Thoracic aorta (tissue), 2 donors: ENCODE measurements around the gene FOXB2. TPM values are rescaled to one million over a fixed set of nuclear protein-coding genes. Genes with fewer than 3 reads are reported as not detected.
A peak's percentile ranks its signal among the peaks of the same experiment; 100 is the strongest.

ENCODE experiments used
- ATAC-seq: fragments of 150-250 bp; one replicate; pipeline ENCODE4 v1.8.0; 2017; ENCODE audit warnings: low read depth; ENCODE audit not compliant: insufficient number of reproducible peaks, low FRiP score
- DNase-seq: peaks from one replicate; pipeline ENCODE4 v3.0.0-alpha.2; 2020; ENCODE audit warnings: low spot score
- H3K27ac ChIP-seq, 2 donors: fragments of 200-600 bp; sonication (generic); 1 replicate in 1 of 2; 2 replicates in 1 of 2; pipeline ENCODE4 v1.5.1; 2016; ENCODE audit warnings: mild to moderate bottlenecking in 2 of 2, moderate library complexity in 2 of 2
- H3K27me3 ChIP-seq: fragments of 200-600 bp; sonication (generic); replicated peaks from 2 replicates; pipeline ENCODE4 v1.6.0; 2016; ENCODE audit warnings: mild to moderate bottlenecking; ENCODE audit not compliant: insufficient read depth
- H3K36me3 ChIP-seq: fragments of 200-600 bp; sonication (generic); one replicate; pipeline ENCODE4 v1.5.1; 2016
- H3K4me1 ChIP-seq, 2 donors: fragments of 200-600 bp; sonication (generic); 1 replicate in 1 of 2; 2 replicates in 1 of 2; pipeline versions ENCODE4 v1.5.1 to v1.6.0; 2016; ENCODE audit warnings: low read depth in 2 of 2, mild to moderate bottlenecking in 1 of 2; ENCODE audit not compliant: control insufficient read depth in 1 of 2
- H3K4me3 ChIP-seq: fragments of 200-600 bp; sonication (generic); 2 replicates; pipeline ENCODE4 v1.5.1; 2016; ENCODE audit warnings: mild to moderate bottlenecking
- H3K9me3 ChIP-seq: fragments of 200-600 bp; sonication (generic); 2 replicates; pipeline ENCODE4 v1.5.1; 2016
- total RNA-seq, 2 donors: library from RNA; depleted of rRNA; stranded (reverse); fragments of >200 nt; gene quantifications; one replicate each; pipeline versions ENCODE4 v1.1.0 to v1.2.3, GENCODE V29; 2016
- TF ChIP-seq, protein P1 (sequence below): fragments of 200-600 bp; sonication (generic); IDR thresholded peaks from one replicate; pipeline ENCODE4 v1.5.1; 2019; ENCODE audit warnings: antibody characterized with exemption

Gene FOXB2
- total RNA-seq, 2 donors from 2014 or later, result not detected

DNA sequence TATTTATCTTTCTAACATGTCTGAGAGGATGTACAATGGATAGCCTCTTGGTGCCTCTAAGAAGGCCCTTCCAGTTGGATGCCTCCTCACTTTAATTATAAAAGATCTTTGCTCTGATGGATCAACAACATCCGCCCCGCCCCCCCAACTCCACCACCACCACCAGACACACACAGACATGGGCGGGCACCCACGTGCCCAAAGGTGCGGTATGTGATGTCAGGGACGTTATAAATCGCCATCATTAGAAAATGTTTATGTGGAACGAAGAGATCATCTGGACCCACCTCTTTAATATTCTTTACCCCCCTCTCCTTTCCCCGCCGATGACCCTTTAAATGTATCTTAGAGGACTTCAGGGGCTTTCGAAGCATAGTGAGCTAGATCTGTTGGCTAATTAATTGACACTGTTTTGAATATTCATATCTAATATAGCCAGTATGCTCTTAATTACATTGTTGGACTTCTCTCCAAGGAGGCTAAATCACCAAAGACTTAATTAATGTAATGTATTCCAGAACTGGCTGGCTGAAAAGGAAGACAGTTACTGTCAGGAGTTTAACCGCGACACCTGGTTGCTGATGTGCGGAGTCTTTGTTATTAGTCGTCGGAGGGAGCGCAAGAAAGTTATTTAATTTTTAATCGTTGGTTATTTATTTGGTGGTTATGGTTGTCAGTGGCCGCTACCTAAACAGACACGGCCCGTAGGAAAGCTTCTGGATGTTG is 6.1 kb upstream of the FOXB2 start:
- H3K4me1 ChIP-seq, result peaks cover 18 to 40% of the 10 kb centered on the region in 2 donors
- TF ChIP-seq, protein P1, sequence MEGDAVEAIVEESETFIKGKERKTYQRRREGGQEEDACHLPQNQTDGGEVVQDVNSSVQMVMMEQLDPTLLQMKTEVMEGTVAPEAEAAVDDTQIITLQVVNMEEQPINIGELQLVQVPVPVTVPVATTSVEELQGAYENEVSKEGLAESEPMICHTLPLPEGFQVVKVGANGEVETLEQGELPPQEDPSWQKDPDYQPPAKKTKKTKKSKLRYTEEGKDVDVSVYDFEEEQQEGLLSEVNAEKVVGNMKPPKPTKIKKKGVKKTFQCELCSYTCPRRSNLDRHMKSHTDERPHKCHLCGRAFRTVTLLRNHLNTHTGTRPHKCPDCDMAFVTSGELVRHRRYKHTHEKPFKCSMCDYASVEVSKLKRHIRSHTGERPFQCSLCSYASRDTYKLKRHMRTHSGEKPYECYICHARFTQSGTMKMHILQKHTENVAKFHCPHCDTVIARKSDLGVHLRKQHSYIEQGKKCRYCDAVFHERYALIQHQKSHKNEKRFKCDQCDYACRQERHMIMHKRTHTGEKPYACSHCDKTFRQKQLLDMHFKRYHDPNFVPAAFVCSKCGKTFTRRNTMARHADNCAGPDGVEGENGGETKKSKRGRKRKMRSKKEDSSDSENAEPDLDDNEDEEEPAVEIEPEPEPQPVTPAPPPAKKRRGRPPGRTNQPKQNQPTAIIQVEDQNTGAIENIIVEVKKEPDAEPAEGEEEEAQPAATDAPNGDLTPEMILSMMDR, result no peak

DNA sequence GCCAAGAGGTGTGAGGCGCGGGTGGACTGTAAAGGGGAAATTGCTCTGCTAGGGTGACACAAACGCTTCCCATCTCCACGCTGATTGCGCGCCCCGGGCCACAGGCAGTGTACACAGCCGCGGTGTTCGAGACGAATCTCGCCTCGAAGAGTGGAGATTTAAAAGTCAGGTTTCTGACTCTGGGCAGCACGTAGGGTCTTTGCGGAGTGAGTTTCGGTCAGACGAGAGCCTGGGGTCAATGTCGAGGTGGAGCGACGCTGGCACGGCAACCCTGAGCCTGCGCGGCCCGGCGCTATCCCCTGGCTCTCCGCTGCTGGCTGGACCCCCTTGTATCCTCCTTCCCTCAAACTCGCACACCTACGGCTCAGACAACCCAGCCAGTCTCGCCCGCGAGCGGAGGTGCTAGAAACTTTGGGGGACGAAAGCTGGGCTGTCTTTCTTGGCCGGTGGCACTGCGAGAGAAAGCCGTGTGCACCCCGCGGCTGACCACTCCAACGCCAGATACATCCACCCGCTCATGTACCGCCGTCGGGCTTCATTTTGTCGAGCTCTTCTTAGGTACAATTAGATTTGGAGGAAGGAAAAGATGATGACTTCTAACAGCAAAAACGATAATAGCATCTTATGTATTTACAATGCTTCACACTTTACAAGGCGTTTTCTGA is 5.4 kb upstream of the FOXB2 start:
- Histone ChIP-seq H3K27ac (no peak overlapping the region), H3K9me3 (no peaks in the 10 kb centered on the region), H3K4me3 (no peak overlapping the region), H3K4me1 (peaks cover 20 to 47% of the 10 kb centered on the region in 2 donors), H3K27me3 (peaks cover 64% of the 10 kb centered on the region), H3K36me3 (no peaks in the 10 kb centered on the region)
- TF ChIP-seq, protein P1, result no peak
- ATAC-seq (no peak), DNase-seq (no peak)

More for the DNA sequence above, 6.1 kb upstream of the FOXB2 start:
- no peak for ATAC-seq
- DNase-seq, result no peak
- H3K9me3 ChIP-seq, result no peaks in the 10 kb centered on the region
- H3K4me3 ChIP-seq, result no peak overlapping the region
- peaks cover 57% of the 10 kb centered on the region for H3K27me3 ChIP-seq
- no peaks in the 10 kb centered on the region for H3K36me3 ChIP-seq
- H3K27ac ChIP-seq, result no peak overlapping the region

DNA sequence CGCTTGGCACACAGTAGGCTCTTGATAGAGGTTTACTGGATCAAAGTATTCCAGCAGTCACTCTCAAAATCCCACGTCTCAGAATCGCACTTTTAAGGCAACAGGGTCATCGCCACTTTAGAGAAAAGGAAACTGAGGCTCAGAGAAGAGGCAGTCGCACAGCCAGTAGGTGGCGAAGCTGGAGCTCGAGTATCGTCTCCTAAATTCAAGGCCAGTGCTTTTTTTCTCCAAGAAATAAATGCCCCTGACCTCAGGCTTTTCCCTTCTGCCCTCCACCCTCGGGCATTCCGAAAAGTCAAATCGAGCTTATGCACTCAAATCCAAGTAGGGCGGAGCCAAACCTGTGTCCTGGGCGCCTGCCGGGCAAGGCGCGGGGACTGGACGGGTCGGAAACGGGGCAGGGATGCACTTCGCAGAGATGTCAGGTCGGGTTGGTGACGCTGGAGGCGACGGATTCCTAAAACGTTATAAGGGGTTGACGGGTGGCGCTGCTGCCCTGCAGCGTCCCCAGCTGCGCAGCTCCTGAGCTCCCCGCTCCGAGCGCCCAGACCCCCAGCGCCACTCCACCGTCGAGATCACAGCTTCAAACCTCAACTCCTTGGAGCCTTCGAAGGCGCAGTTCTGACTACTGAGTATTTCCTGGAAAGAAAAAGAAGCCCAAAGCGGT is 4.7 kb upstream of the FOXB2 start:
- Histone ChIP-seq H3K36me3 (no peaks in the 10 kb centered on the region), H3K27me3 (peaks cover 68% of the 10 kb centered on the region), H3K9me3 (no peaks in the 10 kb centered on the region), H3K4me1 (peaks cover 20 to 53% of the 10 kb centered on the region in 2 donors), H3K27ac (peak overlapping the region in 1 of 2 donors; percentile 22), H3K4me3 (no peak overlapping the region)
- DNase-seq (no peak), ATAC-seq (no peak)
- TF ChIP-seq, protein P1, result no peak

DNA sequence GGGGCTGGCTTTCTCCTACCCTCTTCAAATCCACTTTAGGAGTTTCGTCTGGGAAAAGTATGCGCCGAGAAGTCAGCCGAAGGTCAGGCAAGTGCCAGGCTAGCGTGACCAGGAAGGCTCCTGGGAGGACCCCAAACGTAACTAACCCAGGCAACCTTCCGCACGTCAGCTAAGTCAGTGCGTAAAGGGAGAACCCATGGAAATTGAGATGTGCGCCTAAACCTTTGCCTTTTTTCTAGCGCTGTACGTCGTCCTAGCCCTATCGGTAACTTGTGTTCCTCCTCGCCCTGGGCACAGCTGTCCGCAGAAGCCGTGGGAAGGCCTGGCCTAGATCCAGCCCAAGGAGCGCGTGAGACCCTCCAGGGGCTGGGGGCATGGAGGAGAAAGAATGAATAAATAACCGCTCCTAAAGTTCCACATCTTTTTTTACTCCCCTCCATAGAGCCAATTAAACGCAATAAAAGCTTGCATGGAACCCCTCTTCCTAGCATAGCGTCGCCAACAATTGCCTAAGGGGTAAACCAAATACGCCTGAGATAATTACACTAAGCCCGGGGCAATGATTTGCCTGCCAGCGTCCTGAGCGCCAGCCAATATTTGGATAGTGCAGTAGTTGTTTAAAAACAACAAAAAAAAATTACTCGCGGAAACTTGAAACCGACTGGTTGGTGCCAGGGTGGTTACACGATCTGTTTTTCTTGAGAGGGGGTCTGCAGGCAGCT is 4.0 kb upstream of the FOXB2 start:
- H3K4me3 ChIP-seq, result peak overlapping the region; percentile 4
- no peak for DNase-seq
- no peak for ATAC-seq
- H3K9me3 ChIP-seq, result no peaks in the 10 kb centered on the region
- TF ChIP-seq, protein P1, result no peak
- peaks cover 70% of the 10 kb centered on the region for H3K27me3 ChIP-seq
- H3K36me3 ChIP-seq, result no peaks in the 10 kb centered on the region
- peaks cover 20 to 59% of the 10 kb centered on the region in 2 donors for H3K4me1 ChIP-seq
- H3K27ac ChIP-seq, result peak overlapping the region in 1 of 2 donors; percentile 22
